Left lung (tissue), 10 donors: Measurements from ENCODE around the gene FAT4. TPM values are rescaled to one million over a fixed set of nuclear protein-coding genes. Genes with fewer than 3 reads are reported as not detected.

Source experiments
- ATAC-seq: fragments of 200-7000 bp; cut with Tn5 transposase; one replicate; pipeline ENCODE4 v1.9.1; 2020; ENCODE audit warnings: moderate library complexity
- DNase-seq, 4 donors: peaks; one replicate each; pipeline ENCODE4 v3.0.0-alpha.2; 2013 to 2020
- H3K27ac ChIP-seq, 2 donors: fragments of 200-600 bp; sonication (generic) in 1 of 2; one replicate each; pipeline versions ENCODE4 v1.5.0 to v1.8.0; 2020 to 2021
- H3K27me3 ChIP-seq, 2 donors: fragments of 200-600 bp; sonication (generic) in 1 of 2; one replicate each; pipeline versions ENCODE4 v1.5.0 to v1.8.0; 2020 to 2021
- H3K36me3 ChIP-seq, 2 donors: fragments of 200-600 bp; sonication (generic) in 1 of 2; one replicate each; pipeline versions ENCODE4 v1.5.0 to v1.8.0; 2020 to 2021
- H3K4me1 ChIP-seq, 2 donors: fragments of 200-600 bp; one replicate each; pipeline ENCODE4 v1.8.0; 2021
- H3K4me3 ChIP-seq, 2 donors: fragments of 200-600 bp; sonication (generic) in 1 of 2; one replicate each; pipeline versions ENCODE4 v1.5.0 to v1.8.0; 2020 to 2021; ENCODE audit warnings: mild to moderate bottlenecking in 1 of 2
- H3K9me3 ChIP-seq, 2 donors: fragments of 200-600 bp; sonication (generic) in 1 of 2; one replicate each; pipeline versions ENCODE4 v1.5.0 to v1.8.0; 2020 to 2021
- intact Hi-C, 2 donors: fragments of 100-400 bp; cut with DNase I; formaldehyde crosslinking; loops; one replicate each; pipeline versions ENCODE4 v1.11.2 to v1.14.2; 2022
- polyA plus RNA-seq, 6 donors: library from polyadenylated mRNA; unstranded; fragments of 120-200 nt; gene quantifications; one replicate each; pipeline ENCODE4 v1.2.1, GENCODE V29; 2013; ENCODE audit not compliant: insufficient read length in 6 of 6
- total RNA-seq, 2 donors: library from RNA; stranded (reverse); fragmentation: NEBNext Ultra II Directional; extraction: Animal tissue kit (Norgen Biotek cat#: 25700); gene quantifications; one replicate each; pipeline ENCODE4 v1.2.1, GENCODE V29; 2021
- TF ChIP-seq, protein P1 (sequence below), 2 donors: fragments of 200-600 bp; sonication (generic) in 1 of 2; IDR thresholded peaks; one replicate each; pipeline versions ENCODE4 v1.5.0 to v1.8.0; 2021; ENCODE audit warnings: antibody characterized with exemption in 2 of 2
- donor health status: DM: no; HTN: yes; CAD: no.
- donor health status: DM: no; HTN: no; CAD: no.

Gene FAT4
- total and polyA plus RNA-seq, 8 donors = 19.5 to 78.5 (median 63.4) TPM

DNA sequence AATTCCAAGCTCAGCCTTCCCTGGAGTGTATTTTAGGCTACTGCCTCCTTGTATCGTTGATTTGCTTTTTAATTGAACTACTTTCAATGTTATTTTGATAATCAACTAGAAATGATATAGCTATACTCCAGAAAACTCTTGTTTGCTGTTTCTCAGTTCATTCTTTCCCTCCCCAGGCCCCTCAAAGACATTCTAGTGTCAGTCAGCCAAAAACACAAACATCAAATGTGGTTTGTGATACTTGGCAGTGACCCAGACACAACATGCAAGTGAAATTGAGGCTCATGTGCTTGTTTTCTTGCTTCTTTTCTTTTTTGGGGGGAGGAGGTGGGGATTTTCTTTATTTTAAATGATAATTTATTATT lies 7.6 kb downstream of the FAT4 start:
- intact Hi-C loops = no loop called here
- TF ChIP-seq, protein P1, sequence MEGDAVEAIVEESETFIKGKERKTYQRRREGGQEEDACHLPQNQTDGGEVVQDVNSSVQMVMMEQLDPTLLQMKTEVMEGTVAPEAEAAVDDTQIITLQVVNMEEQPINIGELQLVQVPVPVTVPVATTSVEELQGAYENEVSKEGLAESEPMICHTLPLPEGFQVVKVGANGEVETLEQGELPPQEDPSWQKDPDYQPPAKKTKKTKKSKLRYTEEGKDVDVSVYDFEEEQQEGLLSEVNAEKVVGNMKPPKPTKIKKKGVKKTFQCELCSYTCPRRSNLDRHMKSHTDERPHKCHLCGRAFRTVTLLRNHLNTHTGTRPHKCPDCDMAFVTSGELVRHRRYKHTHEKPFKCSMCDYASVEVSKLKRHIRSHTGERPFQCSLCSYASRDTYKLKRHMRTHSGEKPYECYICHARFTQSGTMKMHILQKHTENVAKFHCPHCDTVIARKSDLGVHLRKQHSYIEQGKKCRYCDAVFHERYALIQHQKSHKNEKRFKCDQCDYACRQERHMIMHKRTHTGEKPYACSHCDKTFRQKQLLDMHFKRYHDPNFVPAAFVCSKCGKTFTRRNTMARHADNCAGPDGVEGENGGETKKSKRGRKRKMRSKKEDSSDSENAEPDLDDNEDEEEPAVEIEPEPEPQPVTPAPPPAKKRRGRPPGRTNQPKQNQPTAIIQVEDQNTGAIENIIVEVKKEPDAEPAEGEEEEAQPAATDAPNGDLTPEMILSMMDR (IDR thresholded peaks at IDR 0.05) = no peak
- Histone ChIP-seq H3K36me3 (no peaks in the 10 kb centered on the region), H3K4me1 (peaks cover 3 to 5% of the 10 kb centered on the region in 2 donors), H3K27ac (peak overlapping the region in 1 of 2 donors; percentile 49), H3K4me3 (peak overlapping the region; percentile 5 to 8), H3K9me3 (no peaks in the 10 kb centered on the region), H3K27me3 (peaks cover 0 to 14% of the 10 kb centered on the region in 2 donors)
- ATAC-seq = no peak
- no peak for DNase-seq

DNA sequence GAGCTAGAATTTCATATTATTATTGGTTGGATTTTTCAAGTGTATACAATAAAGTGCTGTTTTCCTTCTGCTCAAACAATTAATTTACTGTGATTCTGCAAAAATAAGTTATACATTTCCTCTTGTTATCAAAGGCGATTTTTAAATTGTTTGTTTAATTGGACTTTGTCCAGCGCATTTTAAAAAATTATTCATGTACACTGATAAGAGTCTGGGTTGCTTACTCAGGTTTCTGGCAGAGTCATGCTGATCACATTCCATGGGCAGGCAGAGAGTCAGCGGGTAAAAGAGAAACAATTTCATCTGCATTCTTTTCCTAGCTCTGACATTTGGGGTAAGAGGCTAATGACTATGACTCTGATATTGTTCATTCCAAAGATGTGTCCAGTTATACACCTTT lies 8.9 kb downstream of the FAT4 start:
- DNase-seq = no peak
- Histone ChIP-seq H3K36me3 (no peaks in the 10 kb centered on the region), H3K9me3 (no peaks in the 10 kb centered on the region), H3K27ac (peak overlapping the region in 1 of 2 donors; percentile 44), H3K4me1 (peaks cover 1 to 5% of the 10 kb centered on the region in 2 donors), H3K27me3 (peaks cover 0 to under 1% of the 10 kb centered on the region in 2 donors), H3K4me3 (peak overlapping the region; percentile 5 to 8)
- TF ChIP-seq, protein P1 (IDR thresholded peaks at IDR 0.05) = no peak
- intact Hi-C loops = no loop called here
- peak; percentile 84 for ATAC-seq

DNA sequence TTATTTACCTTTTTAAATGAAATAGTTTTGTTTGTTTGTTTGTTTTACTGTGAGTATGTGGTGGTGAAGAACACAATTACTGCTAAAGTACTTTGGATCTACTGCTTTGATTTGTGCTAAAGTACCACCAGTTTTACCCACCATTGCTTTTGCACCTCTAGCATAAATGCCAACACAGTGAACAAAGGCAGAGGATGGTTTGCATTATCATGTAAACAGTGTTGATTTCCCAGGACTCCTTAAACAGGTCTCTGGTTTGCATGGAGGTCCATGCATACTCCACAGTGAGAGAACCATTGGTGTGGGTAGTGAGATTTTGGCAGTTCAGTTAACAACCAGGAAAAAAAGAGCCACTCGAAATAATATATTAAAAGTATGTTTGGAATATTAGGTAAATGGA lies 11.0 kb downstream of the FAT4 start:
- TF ChIP-seq, protein P1 (IDR thresholded peaks at IDR 0.05) = no peak
- no peaks in the 10 kb centered on the region for H3K4me1 ChIP-seq
- ATAC-seq (no peak), DNase-seq (no peak)
- intact Hi-C loops = no loop called here
- H3K9me3 ChIP-seq = no peaks in the 10 kb centered on the region
- no peaks in the 10 kb centered on the region for H3K27me3 ChIP-seq
- no peak overlapping the region for H3K27ac ChIP-seq
- H3K4me3 ChIP-seq = no peak overlapping the region
- H3K36me3 ChIP-seq = no peaks in the 10 kb centered on the region

DNA sequence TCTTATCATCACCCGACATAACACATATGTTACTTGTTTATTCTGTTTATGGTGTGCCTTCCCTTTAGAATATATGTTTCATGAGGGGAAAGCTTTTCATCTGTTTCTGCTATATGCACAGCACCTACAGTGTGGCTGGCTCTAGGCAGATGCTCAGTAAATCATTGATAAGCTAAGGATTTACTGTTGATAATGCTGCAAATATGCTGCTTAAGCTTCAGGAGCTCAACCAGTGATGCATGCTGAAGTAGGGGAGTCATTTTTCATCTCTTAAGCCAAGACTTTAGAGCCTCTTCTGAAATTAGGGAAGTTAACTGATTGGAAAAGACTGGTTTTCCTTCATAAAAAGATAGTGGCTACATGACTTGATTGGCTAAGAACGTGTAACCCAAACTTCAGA lies 16.4 kb downstream of the FAT4 start:
- no peak overlapping the region for H3K27ac ChIP-seq
- no peaks in the 10 kb centered on the region for H3K9me3 ChIP-seq
- no peaks in the 10 kb centered on the region for H3K27me3 ChIP-seq
- TF ChIP-seq, protein P1 (IDR thresholded peaks at IDR 0.05) = no peak
- DNase-seq = no peak
- peaks cover 4% of the 10 kb centered on the region in 2 donors for H3K4me1 ChIP-seq
- intact Hi-C loops = no loop called here
- ATAC-seq = no peak
- H3K36me3 ChIP-seq = no peaks in the 10 kb centered on the region
- H3K4me3 ChIP-seq = no peak overlapping the region

DNA sequence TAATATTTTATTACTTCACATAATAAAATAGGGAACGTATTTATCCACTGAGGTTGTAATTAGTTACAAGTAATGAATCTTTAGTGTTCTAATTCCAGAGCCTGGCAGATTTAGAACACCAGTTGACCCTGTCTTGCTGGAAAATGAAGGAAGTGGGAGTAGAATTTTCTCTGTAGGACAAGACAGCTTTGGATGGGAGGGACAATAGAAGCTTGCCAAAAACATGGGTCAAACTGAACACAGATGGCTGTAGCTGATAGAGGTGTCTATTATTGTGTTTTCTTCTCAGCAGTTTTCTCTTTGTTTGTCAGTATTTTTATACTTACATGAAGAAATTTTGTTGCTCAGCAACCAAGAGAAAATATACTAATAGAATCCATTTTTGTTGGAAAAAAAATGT lies 20.2 kb downstream of the FAT4 start:
- Histone ChIP-seq H3K4me1 (peaks cover 4% of the 10 kb centered on the region in 2 donors), H3K27me3 (no peaks in the 10 kb centered on the region), H3K9me3 (no peaks in the 10 kb centered on the region), H3K27ac (no peak overlapping the region), H3K4me3 (no peak overlapping the region), H3K36me3 (no peaks in the 10 kb centered on the region)
- ATAC-seq = no peak
- intact Hi-C loops = no loop called here
- TF ChIP-seq, protein P1 (IDR thresholded peaks at IDR 0.05) = no peak
- no peak for DNase-seq
